ENCODE data around the gene STX8.

DNA sequence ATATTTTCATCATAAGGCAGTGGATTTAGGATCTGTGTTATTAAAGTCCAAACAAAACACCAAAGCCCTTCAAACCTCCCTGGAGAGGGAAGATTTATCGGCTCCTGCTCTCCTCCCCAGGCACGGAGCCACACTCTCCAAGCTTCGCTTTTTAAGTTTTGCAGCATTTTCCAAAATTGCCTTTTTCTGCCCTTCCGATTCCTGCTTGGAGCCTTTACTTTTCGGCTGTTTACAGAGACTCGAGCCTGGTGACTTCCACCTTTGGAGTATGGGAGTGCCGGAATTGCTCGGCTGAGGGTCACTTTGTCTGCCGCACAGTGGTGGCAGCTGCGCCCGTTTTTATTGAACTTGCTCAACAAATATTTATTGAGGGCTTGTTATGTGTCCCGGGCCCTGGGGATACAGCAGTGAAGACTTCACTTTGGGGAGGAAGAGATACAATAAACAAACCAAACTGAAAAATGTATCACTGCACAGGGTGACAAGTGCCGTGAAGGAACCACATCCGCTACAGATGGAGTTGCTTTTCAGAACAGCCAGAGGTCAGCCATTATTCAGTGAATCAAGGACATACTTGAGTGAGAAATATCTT, 368.8 kb downstream of the STX8 start:
- TF ChIP-seq HDGF (IDR thresholded peaks at IDR 0.05; ENCODE audit: borderline replicate concordance) (no peak), ELF4 (IDR thresholded peaks at IDR 0.05) (no peak), NFRKB (IDR thresholded peaks at IDR 0.05) (no peak), ARNT (IDR thresholded peaks at IDR 0.05) (no peak)
- TF ChIP-seq, protein P1, sequence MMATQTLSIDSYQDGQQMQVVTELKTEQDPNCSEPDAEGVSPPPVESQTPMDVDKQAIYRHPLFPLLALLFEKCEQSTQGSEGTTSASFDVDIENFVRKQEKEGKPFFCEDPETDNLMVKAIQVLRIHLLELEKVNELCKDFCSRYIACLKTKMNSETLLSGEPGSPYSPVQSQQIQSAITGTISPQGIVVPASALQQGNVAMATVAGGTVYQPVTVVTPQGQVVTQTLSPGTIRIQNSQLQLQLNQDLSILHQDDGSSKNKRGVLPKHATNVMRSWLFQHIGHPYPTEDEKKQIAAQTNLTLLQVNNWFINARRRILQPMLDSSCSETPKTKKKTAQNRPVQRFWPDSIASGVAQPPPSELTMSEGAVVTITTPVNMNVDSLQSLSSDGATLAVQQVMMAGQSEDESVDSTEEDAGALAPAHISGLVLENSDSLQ (IDR thresholded peaks at IDR 0.05): no peak
